Caki2 (cell line): ENCODE results near the gene PHACTR3. TPM values are rescaled to one million over a fixed set of nuclear protein-coding genes. Genes with fewer than 3 reads are reported as not detected.
"Not testable (repeated sequence)": the region's sequence is repeated elsewhere in the genome, so short reads cannot be mapped to it uniquely, and the experiment has no call there.

Experiments
- DNase-seq: peaks from one replicate; pipeline ENCODE4 v3.0.0-alpha.2; 2015; ENCODE audit warnings: low read depth
- in situ Hi-C: cut with HindIII; loops from 2 replicates; pipeline ENCODE4 v1.10.0; 2016; ENCODE audit warnings: low sequenced_read_pairs, low pct_unique_long_range_greater_than_20kb, mixed read lengths
- total RNA-seq: library from RNA; depleted of rRNA; stranded (reverse); fragments of >200 nt; shearing (Covaris generic); gene quantifications from 2 replicates; pipeline ENCODE4 v1.2.3, GENCODE V29; 2014; ENCODE audit warnings: low replicate concordance

The PHACTR3 gene
- total RNA-seq, 1 experiment from 2014 or later: not detected

GRCh38 chr20:59831024-59831915, 226.9 kb downstream of the PHACTR3 start:
- in situ Hi-C loops: no loop called here
- DNase-seq: no peak

DNA sequence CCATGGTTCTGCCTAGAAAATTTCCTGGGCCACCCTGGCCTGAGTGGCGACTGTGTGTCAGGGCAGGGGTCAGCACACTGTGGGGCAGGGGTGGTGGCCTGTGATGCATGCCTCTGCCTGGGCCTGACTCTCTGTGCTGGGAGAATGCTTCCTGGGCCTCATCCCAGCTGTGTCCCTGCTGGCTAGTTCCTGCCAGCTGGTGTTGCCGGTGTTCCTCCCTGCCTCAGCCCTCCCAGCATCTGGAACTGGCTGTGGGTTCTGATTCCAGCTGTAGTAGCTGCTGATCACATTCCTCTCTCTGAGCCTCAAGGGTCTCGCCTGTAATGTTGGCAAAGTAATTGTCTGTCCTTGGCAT, 227.6 kb downstream of the PHACTR3 start:
- DNase-seq: no peak
- in situ Hi-C loops: no loop called here

GRCh38 chr20:59832406-59833363, 228.3 kb downstream of the PHACTR3 start:
- in situ Hi-C loops: no loop called here
- DNase-seq: no peak

DNA sequence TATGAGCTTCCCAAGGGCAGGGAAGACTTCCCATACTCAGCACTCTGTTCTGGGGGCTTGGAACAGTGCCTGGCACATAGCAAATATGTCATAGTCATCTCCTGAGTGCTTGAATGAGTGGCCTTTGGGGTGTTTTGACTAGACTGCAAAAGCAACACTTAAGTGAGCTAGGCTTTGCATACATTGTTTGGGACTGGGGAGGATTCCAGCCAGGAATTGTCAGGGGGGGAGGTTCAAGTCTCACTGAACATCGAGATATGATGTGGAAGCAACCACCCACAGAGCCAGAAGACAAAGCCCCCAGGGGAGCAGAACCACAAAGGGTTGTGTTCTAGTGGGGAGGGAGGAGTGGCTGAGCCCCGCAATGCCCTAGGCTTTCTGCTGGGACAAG, 230.7 kb downstream of the PHACTR3 start:
- in situ Hi-C loops: no loop called here
- DNase-seq: no peak

- in situ Hi-C loops: no loop called here
- no peak for DNase-seq
Observed at GRCh38 chr20:59835448-59836395, 231.4 kb downstream of the PHACTR3 start.

- in situ Hi-C loops: no loop called here
- no peak for DNase-seq
Observed at GRCh38 chr20:59836767-59837166, 232.4 kb downstream of the PHACTR3 start.

DNA sequence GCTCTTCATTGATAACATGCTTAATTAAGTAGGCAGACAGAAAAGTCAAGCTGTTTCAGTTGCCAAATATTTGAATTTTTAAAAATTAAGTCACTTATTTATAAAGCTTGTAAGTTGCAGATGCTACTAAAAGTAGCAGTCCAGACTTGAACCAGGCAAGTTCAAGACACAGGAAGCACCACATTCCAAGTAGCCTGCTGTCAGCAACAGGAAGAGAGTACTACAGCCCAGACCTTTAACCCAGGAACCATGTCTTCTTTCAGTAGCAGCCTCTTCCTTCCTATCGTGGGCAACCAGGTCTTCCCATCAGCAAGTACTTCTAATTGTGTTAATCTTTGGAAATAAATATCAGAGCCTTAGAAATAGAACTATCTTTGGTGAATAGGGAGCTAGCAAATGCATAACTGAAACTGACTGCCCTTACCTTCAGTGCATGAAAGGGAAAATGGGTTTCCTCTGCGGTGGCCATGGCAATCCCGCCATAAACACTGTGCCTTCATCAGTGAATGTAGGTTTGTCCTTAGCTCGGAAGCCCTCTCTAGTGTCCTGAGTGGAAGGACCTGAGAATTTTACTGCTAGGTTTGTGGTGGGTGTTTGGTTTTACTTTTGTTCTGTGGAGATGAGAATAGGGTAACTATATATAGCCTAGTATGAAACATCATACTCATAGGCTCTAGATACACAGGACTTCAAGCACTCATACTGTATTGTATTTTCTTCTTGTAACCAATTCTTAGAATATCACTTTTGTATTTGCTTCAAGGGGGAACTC, 233.5 kb downstream of the PHACTR3 start:
- no peak for DNase-seq
- in situ Hi-C loops: no loop called here

- DNase-seq: no peak
- in situ Hi-C loops: no loop called here
Observed at GRCh38 chr20:59839400-59839799, 235.1 kb downstream of the PHACTR3 start.

GRCh38 chr20:59845472-59845871, 241.1 kb downstream of the PHACTR3 start:
- in situ Hi-C loops: no loop called here
- DNase-seq: no peak

DNA sequence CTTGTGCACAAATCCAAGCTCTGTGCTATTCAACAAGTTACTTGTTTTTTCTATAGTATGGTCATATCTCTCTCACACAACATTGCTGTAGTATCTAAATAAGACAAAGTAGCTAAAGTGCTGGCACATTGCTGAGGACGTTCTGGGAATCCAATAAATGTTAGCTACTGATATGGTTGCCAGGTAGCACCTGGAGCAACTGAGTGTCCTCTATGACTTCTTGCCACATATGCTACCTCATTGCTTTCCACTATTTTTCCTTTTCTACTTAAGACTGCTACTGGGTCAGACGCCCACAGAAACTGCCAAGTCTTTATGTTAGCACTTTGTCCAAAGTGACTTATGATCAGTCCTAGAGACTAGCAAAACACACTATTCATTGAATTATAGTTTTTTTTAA, 243.8 kb downstream of the PHACTR3 start:
- no peak for DNase-seq
- in situ Hi-C loops: no loop called here

DNA sequence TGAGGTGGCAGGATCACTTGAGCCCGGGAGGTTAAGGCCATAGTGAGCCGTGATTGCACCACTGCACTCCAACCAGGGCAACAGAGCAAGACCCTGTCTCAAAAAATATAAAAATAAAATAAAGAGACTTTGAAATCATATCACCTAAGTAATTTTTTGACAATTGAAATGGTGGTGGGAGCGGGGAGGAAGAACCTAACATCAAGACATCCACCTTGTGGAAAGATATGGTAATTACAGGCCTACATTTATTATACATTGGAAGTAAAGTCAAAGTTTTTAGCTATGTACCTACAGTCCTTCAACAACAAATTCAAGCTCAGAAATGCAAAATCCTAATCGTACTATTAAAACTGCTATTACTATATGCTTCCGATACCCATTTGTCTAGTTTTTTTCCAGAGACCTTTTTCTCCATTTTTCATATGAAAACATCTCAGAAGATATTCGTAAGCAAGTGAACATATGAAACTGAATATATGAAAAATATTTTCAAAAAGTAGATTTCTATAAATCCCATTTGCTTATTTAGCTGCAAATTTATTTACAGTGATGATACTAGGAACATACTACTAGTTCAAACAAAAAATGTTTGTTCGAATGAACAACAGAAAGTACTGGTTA, 245.8 kb downstream of the PHACTR3 start:
- DNase-seq: no peak
- in situ Hi-C loops: no loop called here

DNA sequence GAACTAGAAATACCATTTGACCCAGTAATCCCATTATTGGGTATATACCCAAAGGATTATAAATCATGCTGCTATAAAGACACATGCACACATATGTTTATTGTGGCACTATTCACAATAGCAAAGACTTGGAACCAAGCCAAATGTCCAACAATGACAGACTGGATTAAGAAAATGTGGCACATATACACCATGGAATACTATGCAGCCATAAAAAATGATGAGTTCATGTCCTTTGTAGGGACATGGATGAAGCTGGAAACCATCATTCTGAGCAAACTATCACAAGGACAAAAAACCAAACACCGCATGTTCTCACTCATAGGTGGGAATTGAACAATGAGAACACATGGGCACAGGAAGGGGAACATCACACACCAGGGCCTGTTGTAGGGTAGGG, 252.2 kb downstream of the PHACTR3 start:
- in situ Hi-C loops: not testable (repeated sequence)

GRCh38 chr20:59856941-59857340, 252.6 kb downstream of the PHACTR3 start:
- in situ Hi-C loops, DNase-seq: not testable (repeated sequence)

More for the DNA sequence above, 252.2 kb downstream of the PHACTR3 start:
- DNase-seq: not testable (repeated sequence)

GRCh38 chr20:59857966-59858365, 253.6 kb downstream of the PHACTR3 start:
- DNase-seq: no peak
- in situ Hi-C loops: no loop called here

DNA sequence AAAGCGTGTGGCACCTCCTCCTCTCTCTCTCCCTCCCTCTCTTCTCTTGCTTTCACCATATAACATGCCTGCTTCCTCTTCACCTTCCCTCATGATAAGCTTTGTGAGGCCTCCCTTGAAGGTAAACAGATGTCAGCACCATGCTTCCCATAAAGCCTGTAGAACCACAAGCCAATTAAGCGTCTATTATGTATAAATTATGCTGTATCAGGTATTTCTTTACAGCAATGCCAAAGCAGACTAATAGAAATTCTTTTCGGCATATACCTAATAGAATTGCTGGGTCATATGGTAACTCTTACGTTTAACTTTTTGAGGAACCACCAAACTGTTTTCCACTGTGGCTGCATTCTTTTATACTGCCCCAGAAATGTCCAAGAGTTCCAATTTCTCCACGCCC, 254.1 kb downstream of the PHACTR3 start:
- in situ Hi-C loops: no loop called here
- no peak for DNase-seq

DNA sequence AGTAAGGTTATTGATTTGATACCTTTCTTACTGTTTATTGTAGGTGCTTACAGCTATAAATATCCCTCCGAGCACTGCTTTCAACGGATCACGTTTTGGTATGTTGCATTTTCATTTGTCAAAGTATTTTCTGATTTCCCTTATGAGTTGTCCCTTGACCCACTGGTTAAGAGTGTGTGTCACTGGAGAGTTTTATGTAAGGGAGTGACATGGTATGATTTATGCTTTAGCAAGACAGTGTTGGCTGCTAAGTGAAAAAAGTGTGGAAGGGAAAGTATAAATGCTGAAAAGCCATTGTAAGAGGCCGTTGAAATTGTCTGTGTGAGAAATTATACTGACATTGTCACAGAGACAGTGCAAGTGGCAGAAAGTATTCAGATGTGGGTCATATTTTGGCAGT, 257.1 kb downstream of the PHACTR3 start:
- DNase-seq: no peak

GRCh38 chr20:59863058-59863457, 258.7 kb downstream of the PHACTR3 start:
- no peak for DNase-seq
- in situ Hi-C loops: no loop called here

More for the DNA sequence above, 257.1 kb downstream of the PHACTR3 start:
- in situ Hi-C loops: no loop called here
